IPS-NIHi7 (cell line): ENCODE measurements around the gene NET1.
"Not testable (repeated sequence)": the region's sequence is repeated elsewhere in the genome, so short reads cannot be mapped to it uniquely, and the experiment has no call there.

ENCODE experiments used
- DNase-seq: peaks from one replicate; pipeline ENCODE4 v3.0.0; 2012; ENCODE audit warnings: mixed read lengths; ENCODE audit errors: extremely low spot score

The NET1 gene

GRCh38 chr10:5412277-5412941 is at the start of gene NET1:
Gene NET1, plus strand, starts transcription at chr10:5412557. Its CDS starts 136 bp downstream, at chr10:5412693.
- peak; percentile 99 for DNase-seq

GRCh38 chr10:5362873-5363272 is 49.5 kb upstream of the NET1 start:
- DNase-seq, result no peak

- DNase-seq, result no peak
Observed at GRCh38 chr10:5364374-5364773, 48.0 kb upstream of the NET1 start.

- DNase-seq, result no peak
Observed at GRCh38 chr10:5364890-5365338, 47.4 kb upstream of the NET1 start, which contains the start of gene UCN3. Gene UCN3, plus strand, starts transcription at chr10:5364966. Its CDS starts 8,755 bp downstream, at chr10:5373721.

GRCh38 chr10:5365928-5366327 is 46.4 kb upstream of the NET1 start:
- no peak for DNase-seq

- DNase-seq, result no peak
Observed at GRCh38 chr10:5369362-5370158, 42.8 kb upstream of the NET1 start.

- DNase-seq, result no peak
Observed at GRCh38 chr10:5370493-5371352, 41.6 kb upstream of the NET1 start.

GRCh38 chr10:5373307-5373706 is 39.0 kb upstream of the NET1 start:
- no peak for DNase-seq

- no peak for DNase-seq
Observed at GRCh38 chr10:5373891-5374611, 38.3 kb upstream of the NET1 start.

- DNase-seq, result no peak
Observed at GRCh38 chr10:5376450-5376849, 35.9 kb upstream of the NET1 start.

GRCh38 chr10:5379202-5379601 is 33.2 kb upstream of the NET1 start:
- DNase-seq, result not testable (repeated sequence)

GRCh38 chr10:5380395-5380794 is 32.0 kb upstream of the NET1 start:
- DNase-seq, result not testable (repeated sequence)

- no peak for DNase-seq
Observed at GRCh38 chr10:5381187-5381586, 31.2 kb upstream of the NET1 start.

- DNase-seq, result no peak
Observed at GRCh38 chr10:5385224-5385623, 27.1 kb upstream of the NET1 start.

- DNase-seq, result no peak
Observed at GRCh38 chr10:5387169-5387568, 25.2 kb upstream of the NET1 start.

GRCh38 chr10:5390607-5391205 is 21.7 kb upstream of the NET1 start:
- DNase-seq, result no peak

- no peak for DNase-seq
Observed at GRCh38 chr10:5391790-5392189, 20.6 kb upstream of the NET1 start.

GRCh38 chr10:5393529-5393928 is 18.8 kb upstream of the NET1 start:
- no peak for DNase-seq

- DNase-seq, result no peak
Observed at GRCh38 chr10:5395168-5395567, 17.2 kb upstream of the NET1 start.

GRCh38 chr10:5396556-5397300 is 15.6 kb upstream of the NET1 start:
- DNase-seq, result no peak
